ENCODE data around the gene SDR42E1.
"Not testable (repeated sequence)": the region's sequence is repeated elsewhere in the genome, so short reads cannot be mapped to it uniquely, and the experiment has no call there.

Gene SDR42E1

GRCh38 chr16:82002831-82003230, 8.4 kb downstream of the SDR42E1 start:
- no peak for DNase-seq

GRCh38 chr16:81997738-81998137, 13.5 kb downstream of the SDR42E1 start:
- no peak for DNase-seq

DNA sequence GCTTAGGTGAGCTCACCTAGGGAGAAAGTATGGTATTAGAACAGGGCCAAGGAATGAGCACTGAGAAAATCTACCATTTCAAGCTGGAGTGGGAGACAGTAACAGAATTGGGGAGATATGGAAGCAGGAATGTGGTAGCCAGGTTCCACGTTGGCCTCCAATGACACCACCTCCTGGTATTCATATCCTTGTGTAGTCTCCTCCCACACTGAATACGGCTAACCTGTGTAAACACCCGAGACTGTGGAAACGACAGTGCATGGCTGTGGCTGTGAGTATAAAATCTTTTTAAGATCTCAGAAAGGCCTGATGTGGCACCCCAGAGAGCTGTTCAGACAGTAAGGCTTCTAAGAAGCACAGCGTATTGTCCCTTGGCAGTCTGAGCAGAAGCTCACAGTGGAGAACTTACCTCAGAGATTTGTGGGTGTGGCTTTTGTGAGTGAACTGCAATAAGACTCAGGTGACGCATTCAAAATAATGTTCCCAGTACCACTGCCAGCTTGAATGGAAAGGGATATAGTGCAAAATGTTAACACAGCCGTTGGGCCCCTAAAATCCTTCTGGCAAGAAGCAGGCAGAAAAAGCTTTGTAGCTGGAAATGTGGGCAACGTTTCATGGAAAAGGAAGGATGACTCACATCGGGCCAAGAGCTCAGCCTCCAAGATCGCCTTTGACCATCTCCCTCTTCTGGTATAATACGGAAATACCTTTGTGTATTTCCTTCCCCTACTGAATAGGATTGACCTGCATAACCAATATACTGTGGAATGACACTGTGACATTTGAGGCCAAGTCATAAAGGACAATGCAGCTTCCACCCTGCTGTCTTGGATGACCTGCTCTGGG, 14.4 kb downstream of the SDR42E1 start:
- no peak for DNase-seq

DNA sequence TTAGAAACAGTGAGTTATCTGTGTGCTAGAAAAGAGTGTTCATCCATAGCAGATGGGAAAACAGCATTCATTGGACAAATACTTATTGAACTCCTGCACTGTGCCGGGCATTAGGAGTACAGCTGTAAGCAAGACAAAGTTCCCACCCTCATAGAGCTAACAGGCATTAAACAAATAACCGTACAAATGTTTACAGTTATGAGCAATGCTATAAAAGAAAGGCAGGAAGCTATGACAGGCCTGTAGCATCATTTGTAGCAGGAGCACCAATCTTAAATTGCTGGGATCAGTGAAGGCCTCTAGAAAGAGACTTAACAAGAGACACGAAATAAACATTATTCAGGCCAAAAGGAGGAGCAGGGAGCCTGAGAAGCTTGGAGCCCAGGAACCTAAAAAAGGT, 15.6 kb downstream of the SDR42E1 start:
- no peak for DNase-seq

GRCh38 chr16:81994485-81994884, 16.8 kb downstream of the SDR42E1 start:
- no peak for DNase-seq

DNA sequence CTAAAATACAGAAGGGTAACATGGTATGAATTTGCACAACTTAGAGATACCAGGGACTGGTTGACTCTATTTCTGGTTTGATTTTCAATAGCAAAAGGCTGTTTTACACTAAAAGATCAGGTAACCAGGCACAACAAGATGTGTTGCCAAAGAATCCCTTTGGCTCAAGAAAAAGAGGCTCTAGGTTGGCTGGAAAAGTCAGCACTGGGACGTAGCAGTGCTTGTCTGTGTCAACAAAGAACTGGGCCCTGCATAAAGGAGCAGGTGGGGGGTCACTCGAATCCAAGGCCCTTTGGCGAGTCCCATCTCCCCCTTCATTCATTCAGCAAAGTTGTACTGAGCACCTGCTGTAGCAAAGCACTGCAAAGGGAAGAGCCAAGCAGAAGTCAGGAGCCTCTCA, 18.4 kb downstream of the SDR42E1 start:
- DNase-seq = no peak

DNA sequence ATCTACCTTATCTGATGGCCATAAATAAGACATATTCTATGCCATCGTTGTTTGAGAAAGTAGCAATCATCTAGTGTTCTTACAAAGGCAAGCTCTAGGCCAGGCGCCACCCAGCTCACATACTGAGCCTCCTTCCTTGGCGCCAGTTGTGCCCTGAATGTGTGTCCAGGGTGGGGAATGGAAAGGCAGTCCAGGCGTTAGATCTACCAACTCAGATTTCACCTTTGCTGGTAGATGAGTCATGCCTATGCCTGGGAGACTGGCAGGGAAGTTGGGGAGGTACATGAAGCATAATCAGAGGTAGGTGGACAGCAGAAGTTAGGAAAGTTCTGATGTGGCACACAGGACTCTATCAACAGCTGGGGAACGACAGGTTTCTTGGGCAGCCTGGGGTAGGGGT, 23.6 kb downstream of the SDR42E1 start:
- no peak for DNase-seq

GRCh38 chr16:81987121-81987520, 24.1 kb downstream of the SDR42E1 start:
- no peak for DNase-seq

DNA sequence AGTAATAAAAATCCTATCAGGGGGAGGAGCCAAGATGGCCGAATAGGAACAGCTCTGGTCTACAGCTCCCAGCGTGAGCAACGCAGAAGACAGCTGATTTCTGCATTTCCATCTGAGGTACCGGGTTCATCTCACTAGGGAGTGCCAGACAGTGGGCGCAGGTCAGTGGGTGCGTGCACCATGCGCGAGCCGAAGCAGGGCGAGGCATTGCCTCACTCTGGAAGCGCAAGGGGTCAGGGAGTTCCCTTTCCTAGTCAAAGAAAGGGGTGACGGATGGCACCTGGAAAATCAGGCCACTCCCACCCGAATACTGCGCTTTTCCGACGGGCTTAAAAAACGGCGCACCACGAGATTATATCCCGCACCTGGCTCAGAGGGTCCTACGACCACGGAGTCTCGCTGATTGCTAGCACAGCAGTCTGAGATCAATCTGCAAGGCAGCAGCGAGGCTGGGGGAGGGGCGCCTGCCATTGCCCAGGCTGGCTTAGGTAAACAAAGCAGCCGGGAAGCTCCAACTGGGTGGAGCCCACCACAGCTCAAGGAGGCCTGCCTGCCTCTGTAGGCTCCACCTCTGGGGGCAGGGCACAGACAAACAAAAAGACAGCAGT, 33.8 kb downstream of the SDR42E1 start:
- not testable (repeated sequence) for DNase-seq

GRCh38 chr16:81975637-81976036, 35.6 kb downstream of the SDR42E1 start:
- DNase-seq = no peak

DNA sequence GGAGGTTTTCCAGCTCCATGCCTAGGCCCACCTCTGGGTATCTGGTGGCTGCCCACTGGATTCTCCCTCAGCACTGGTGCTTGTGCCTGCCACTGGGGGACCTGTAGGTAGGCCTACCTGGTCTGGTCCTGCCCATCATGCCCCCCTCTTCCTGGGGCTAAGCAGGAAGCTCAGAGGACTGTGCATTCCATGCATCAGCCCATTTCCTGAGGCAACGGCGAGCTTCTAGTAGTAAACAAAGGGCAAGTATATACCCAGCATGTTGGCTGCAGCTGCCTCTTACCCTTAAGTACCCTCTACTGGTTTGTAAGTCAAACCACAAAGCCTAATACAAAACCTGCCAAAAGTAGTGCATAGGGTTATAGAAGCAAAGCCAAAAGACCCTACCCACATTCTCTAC, 37.5 kb downstream of the SDR42E1 start:
- no peak for DNase-seq

DNA sequence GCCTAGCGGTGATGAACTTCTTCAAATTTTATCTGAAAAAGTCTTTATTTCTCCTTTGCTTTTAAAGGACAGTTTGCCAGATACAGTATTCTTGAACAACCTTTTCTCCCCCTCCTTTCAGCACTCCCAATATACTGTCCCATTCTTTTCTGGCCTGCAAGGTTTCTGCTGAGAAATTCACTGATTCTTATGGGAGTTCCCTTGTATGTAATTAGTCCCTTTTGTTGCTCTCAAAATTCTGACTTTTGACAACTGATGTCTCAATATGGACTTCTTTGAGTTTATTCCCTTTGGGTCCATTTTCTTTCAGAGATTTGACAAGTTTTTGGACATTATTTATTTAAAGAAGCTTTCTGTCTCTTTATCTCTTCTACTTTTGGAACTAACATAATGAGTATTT, 39.4 kb downstream of the SDR42E1 start:
- DNase-seq = no peak

- no peak for DNase-seq
Measured at GRCh38 chr16:81967358-81967757, 43.9 kb downstream of the SDR42E1 start.

DNA sequence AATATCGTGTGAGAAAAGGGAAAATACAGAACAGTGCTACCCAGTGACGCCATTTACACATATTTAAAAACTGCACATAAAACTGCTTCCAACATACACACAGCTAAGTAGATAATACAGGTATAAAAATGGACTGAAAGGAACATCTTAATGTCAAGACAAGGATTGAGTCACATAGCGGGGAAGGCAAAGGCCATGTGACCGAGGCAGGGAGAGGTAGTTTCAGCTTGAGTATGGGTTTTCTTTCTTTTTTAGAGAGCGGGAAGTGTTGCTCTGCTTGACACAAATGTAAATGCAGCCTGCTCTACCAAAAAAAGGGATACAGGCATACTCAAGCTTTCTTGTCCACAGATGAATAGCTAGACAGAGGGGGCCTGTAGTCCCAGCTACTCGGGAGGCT, 46.5 kb downstream of the SDR42E1 start:
- no peak for DNase-seq

- no peak for DNase-seq
Measured at GRCh38 chr16:81956213-81956948, 54.9 kb downstream of the SDR42E1 start.

DNA sequence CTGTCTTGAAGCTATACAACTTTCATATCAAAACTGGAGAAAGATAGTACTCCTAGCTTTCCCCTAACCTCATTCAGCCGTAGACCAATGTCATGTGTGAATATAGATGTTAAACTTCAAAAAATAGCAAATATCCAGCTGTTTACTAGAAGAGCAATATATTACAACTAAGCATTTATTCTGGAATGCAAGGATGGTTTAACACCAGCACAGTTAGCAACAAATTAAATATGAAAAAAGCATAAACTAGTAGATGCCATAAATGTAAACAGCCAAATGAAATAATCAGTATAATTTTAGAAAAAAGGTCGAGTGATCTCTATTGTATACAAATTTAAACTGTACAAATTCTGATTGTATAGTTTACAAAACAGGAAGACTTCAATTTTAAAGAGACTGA, 59.7 kb downstream of the SDR42E1 start:
- no peak for DNase-seq

DNA sequence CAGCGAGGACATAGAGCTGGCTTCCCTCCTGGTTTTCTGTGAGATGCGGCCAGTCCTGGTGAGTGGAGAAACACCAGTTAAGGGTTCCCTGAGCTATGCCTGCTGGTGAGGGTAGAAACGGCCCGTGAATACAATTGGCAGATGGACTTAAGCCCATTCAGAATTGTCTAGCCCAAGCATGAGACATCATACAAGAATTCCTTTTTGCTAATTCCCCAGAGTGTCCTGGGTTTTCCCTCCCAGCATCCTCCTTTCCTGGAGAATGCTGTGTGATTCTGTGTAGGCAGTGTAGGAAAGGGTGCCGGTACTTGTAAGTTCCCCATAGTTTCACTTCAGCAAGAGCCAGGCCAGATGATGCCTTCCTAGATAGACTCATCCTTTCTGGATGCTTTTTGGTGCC, 65.1 kb downstream of the SDR42E1 start:
- no peak for DNase-seq

DNA sequence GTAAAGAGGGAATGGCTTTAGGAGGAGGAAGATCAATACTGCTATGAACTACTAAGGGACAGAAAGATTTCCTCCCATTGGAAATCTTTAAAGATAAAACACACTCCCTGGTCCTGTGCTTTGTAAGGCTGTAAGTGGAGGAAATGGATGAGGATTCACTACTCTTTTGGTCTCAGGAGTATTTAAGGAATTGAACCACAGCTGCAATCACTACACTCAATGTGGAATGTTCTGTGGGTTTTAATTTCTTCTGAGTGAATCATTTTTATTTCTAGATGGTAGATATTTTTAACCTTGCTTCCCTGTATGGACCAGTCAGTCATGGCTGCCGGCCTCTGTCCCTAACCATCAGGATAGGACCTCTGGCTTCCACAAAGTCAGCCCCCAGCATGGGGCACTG, 65.6 kb downstream of the SDR42E1 start:
- DNase-seq = no peak

DNA sequence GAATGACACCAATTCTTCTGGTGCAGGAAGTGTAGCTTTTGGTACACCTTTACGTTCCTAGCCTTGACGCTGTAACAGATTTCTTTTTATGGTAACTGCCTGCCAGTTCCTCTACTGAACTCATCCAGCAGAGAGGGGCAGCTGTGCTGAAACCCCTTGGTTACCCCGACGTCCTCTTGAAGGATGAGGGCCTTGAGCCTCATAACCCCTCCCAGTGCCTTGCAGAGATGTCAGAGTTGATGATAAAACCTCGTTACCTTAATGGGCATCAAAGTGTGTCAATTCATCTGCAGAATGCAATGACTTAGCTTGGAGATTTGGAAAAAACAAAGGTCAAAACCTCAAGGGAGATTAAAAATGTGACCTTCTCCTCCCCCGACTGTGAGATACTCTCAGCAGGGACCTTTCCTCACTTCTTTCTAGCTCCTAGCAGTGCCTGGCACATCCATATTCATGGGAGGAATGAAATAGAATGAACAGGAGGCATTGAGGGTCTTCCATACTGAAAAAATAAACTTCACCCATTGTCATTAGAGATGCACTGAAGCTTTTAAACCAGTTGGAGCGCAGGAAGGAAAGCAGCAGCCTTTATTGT, 69.2 kb downstream of the SDR42E1 start:
- DNase-seq = no peak

GRCh38 chr16:81940781-81941560, 70.3 kb downstream of the SDR42E1 start:
- DNase-seq = no peak

- DNase-seq = no peak
Measured at GRCh38 chr16:81939164-81940056, 71.9 kb downstream of the SDR42E1 start.

Data from activated gamma-delta T cell (primary cell).